IMR-90 (cell line): ENCODE results near the gene TIAM1.

ENCODE experiments used
- CTCF ChIP-seq: conservative IDR thresholded peaks from 2 replicates; pipeline ENCODE4 v1.5.1; 2012; ENCODE audit warnings: mild to moderate bottlenecking, low read depth, low read length, improper control_type of control experiment
- FOS ChIP-seq: fragments of 150-350 bp; IDR thresholded peaks from 2 replicates; pipeline ENCODE4 v1.6.1; 2016; ENCODE audit warnings: low read depth, low read length
- MXI1 ChIP-seq: IDR thresholded peaks from 2 replicates; pipeline ENCODE4 v1.6.1; 2012; ENCODE audit warnings: low read depth, mild to moderate bottlenecking, low read length, moderate library complexity, borderline replicate concordance
- POLR2A ChIP-seq: IDR thresholded peaks from 2 replicates; pipeline ENCODE4 v1.6.1; 2012; ENCODE audit warnings: mild to moderate bottlenecking, low read depth, low read length
- RCOR1 ChIP-seq: IDR thresholded peaks from 2 replicates; pipeline ENCODE4 v1.6.1; 2012; ENCODE audit warnings: mild to moderate bottlenecking, low read length, improper control_type of control experiment; ENCODE audit not compliant: insufficient replicate concordance
- RFX5 ChIP-seq: IDR thresholded peaks from 2 replicates; pipeline ENCODE4 v1.8.0; 2012; ENCODE audit warnings: low read depth, mild to moderate bottlenecking, low read length, moderate library complexity
- USF2 ChIP-seq: fragments of 150-350 bp; IDR thresholded peaks from 2 replicates; pipeline ENCODE4 v1.6.1; 2017; ENCODE audit warnings: mild to moderate bottlenecking, antibody characterized with exemption, low read length, low read depth

GRCh38 chr21:31221043-31221442 is 123.0 kb downstream of the TIAM1 start:
- no peak for TF ChIP-seq FOS
- no peak for TF ChIP-seq CTCF
- no peak for TF ChIP-seq MXI1
- no peak for TF ChIP-seq RCOR1
- TF ChIP-seq RFX5: no peak
- TF ChIP-seq USF2: no peak
- TF ChIP-seq POLR2A: no peak
